H1 (cell line): Measurements from ENCODE around the gene SIK3. TPM values are rescaled to one million over a fixed set of nuclear protein-coding genes. Genes with fewer than 3 reads are reported as not detected.

Source experiments
- CTCF ChIA-PET: fragments of 300-600 bp; sonication (Branson Sonifier 250); formaldehyde crosslinking; loops from one replicate; lab custom pipeline; 2021; ENCODE audit not compliant: partially characterized antibody; lab: Charles Lee
- POLR2A ChIA-PET: fragments of 300-600 bp; sonication (Branson Sonifier 250); formaldehyde crosslinking; loops from one replicate; lab custom pipeline; 2021; ENCODE audit warnings: inconsistent platforms; ENCODE audit not compliant: partially characterized antibody; lab: Charles Lee
- DNase-seq, 2 experiments: peaks; one replicate each; pipeline versions ENCODE4 v3.0.0 to v3.0.0-alpha.2; 2010 to 2022; ENCODE audit warnings: low spot score in 2 of 2, low read depth in 1 of 2, mixed read lengths in 1 of 2
- FAIRE-seq: peaks from 2 replicates; lab custom pipeline; 2011; peaks lifted over from hg19 to GRCh38; lab: Jason Lieb, UNC
- H2AFZ ChIP-seq: 2 replicates; pipeline ENCODE4 v1.8.1; 2012; ENCODE audit warnings: low read length, inconsistent platforms
- H2AK5ac ChIP-seq: 2 replicates; pipeline ENCODE4 v1.6.1; 2013; ENCODE audit warnings: low read depth, low read length
- H2BK120ac ChIP-seq: replicated peaks from 2 replicates; pipeline ENCODE3; 2013; ENCODE audit warnings: low read depth, low read length, inconsistent platforms
- H2BK12ac ChIP-seq: 2 replicates; pipeline ENCODE4 v1.6.1; 2013; ENCODE audit warnings: low read depth, low read length
- H2BK15ac ChIP-seq: 2 replicates; pipeline ENCODE4 v1.6.1; 2013; ENCODE audit warnings: low read length
- H2BK20ac ChIP-seq: 2 replicates; pipeline ENCODE4 v1.6.1; 2013; ENCODE audit warnings: low read length
- H2BK5ac ChIP-seq: 2 replicates; pipeline ENCODE4 v1.6.1; 2013; ENCODE audit warnings: low read depth, low read length
- H3K14ac ChIP-seq: 2 replicates; pipeline ENCODE4 v1.6.1; 2013; ENCODE audit warnings: inconsistent platforms; ENCODE audit not compliant: insufficient read length
- H3K18ac ChIP-seq: 2 replicates; pipeline ENCODE4 v1.6.1; 2013; ENCODE audit warnings: low read length; ENCODE audit errors: extremely low read depth
- H3K23ac ChIP-seq: 2 replicates; pipeline ENCODE4 v1.6.1; 2013; ENCODE audit warnings: inconsistent platforms; ENCODE audit not compliant: insufficient read length
- H3K23me2 ChIP-seq: 2 replicates; pipeline ENCODE4 v1.6.1; 2013; ENCODE audit warnings: low read depth, low read length
- H3K27ac ChIP-seq: 2 replicates; pipeline ENCODE4 v1.6.1; 2011; ENCODE audit warnings: low read depth, low read length, inconsistent platforms
- H3K27me3 ChIP-seq, 4 experiments: replicated peaks in 1 of 4; 1 replicate in 1 of 4; 2 replicates in 3 of 4; pipeline versions ENCODE4 v1.6.1 to v1.8.1; 2011 to 2013; ENCODE audit warnings: low read length in 3 of 4, mild to moderate bottlenecking in 3 of 4, inconsistent platforms in 2 of 4, mixed read lengths in 2 of 4, moderate library complexity in 1 of 4; ENCODE audit not compliant: control insufficient read depth in 3 of 4, insufficient read depth in 3 of 4; ENCODE audit errors: extremely low read depth in 1 of 4
- H3K36me3 ChIP-seq, 4 experiments: 2 replicates each; pipeline versions ENCODE4 v1.6.1 to v1.8.1; 2011 to 2013; ENCODE audit warnings: mild to moderate bottlenecking in 4 of 4, low read length in 3 of 4, moderate library complexity in 2 of 4, control low read depth in 1 of 4, inconsistent platforms in 1 of 4; ENCODE audit not compliant: insufficient read depth in 4 of 4, control insufficient read depth in 2 of 4
- H3K4ac ChIP-seq: replicated peaks from 2 replicates; pipeline ENCODE3; 2013; ENCODE audit warnings: low read length, low read depth, mixed read lengths, inconsistent platforms; ENCODE audit not compliant: insufficient read length
- H3K4me1 ChIP-seq, 4 experiments: replicated peaks in 1 of 4; 1 replicate in 1 of 4; 2 replicates in 3 of 4; pipeline versions ENCODE4 v1.6.1 to v1.8.1; 2011 to 2013; ENCODE audit warnings: low read length in 3 of 4, inconsistent platforms in 2 of 4, mixed read lengths in 1 of 4; ENCODE audit not compliant: insufficient read depth in 4 of 4, control insufficient read depth in 3 of 4
- H3K4me2 ChIP-seq, 2 experiments: 2 replicates each; pipeline versions ENCODE4 v1.6.1 to v1.8.1; 2011 to 2013; ENCODE audit warnings: low read depth in 2 of 2, low read length in 2 of 2, control low read depth in 1 of 2, inconsistent platforms in 1 of 2, mild to moderate bottlenecking in 1 of 2; ENCODE audit not compliant: insufficient read depth in 1 of 2
- H3K4me3 ChIP-seq, 4 experiments: fragments of 200-600, 300-600 bp in 1 of 4; sonication (generic), shearing (Covaris generic), sonication (Bioruptor Twin) in 1 of 4; 2 replicates each; pipeline versions ENCODE4 v1.5.1 to v1.8.1; 2011 to 2016; ENCODE audit warnings: low read length in 4 of 4, low read depth in 3 of 4, control low read depth in 2 of 4, inconsistent platforms in 2 of 4, mild to moderate bottlenecking in 2 of 4, mixed read lengths in 1 of 4, moderate library complexity in 1 of 4; ENCODE audit not compliant: insufficient read depth in 2 of 4; ENCODE audit errors: extremely low read depth in 1 of 4
- H3K56ac ChIP-seq: replicated peaks from 2 replicates; pipeline ENCODE3; 2013; ENCODE audit warnings: low read depth, mild to moderate bottlenecking, mixed read lengths, low read length, inconsistent platforms; ENCODE audit not compliant: insufficient read length
- H3K79me1 ChIP-seq: 2 replicates; pipeline ENCODE4 v1.6.1; 2013; ENCODE audit warnings: low read depth, low read length, control low read depth
- H3K79me2 ChIP-seq, 2 experiments: 2 replicates each; pipeline versions ENCODE4 v1.6.1 to v1.8.1; 2012 to 2013; ENCODE audit warnings: low read length in 2 of 2, mild to moderate bottlenecking in 2 of 2, inconsistent platforms in 1 of 2; ENCODE audit not compliant: insufficient read depth in 2 of 2, control insufficient read depth in 1 of 2
- H3K9ac ChIP-seq, 4 experiments: replicated peaks in 1 of 4; 1 replicate in 1 of 4; 2 replicates in 3 of 4; pipeline versions ENCODE4 v1.6.1 to v1.8.1; 2011 to 2013; ENCODE audit warnings: low read depth in 3 of 4, low read length in 3 of 4, control low read depth in 2 of 4, mild to moderate bottlenecking in 2 of 4, moderate library complexity in 2 of 4, inconsistent platforms in 1 of 4; ENCODE audit errors: extremely low read depth in 1 of 4
- H3K9me3 ChIP-seq, 2 experiments: 2 replicates each; pipeline versions ENCODE4 v1.6.1 to v1.8.1; 2012 to 2013; ENCODE audit warnings: mild to moderate bottlenecking in 2 of 2, moderate library complexity in 2 of 2, control low read depth in 1 of 2, inconsistent platforms in 1 of 2, low read depth in 1 of 2, low read length in 1 of 2, mixed read lengths in 1 of 2; ENCODE audit not compliant: insufficient read depth in 2 of 2
- H4K20me1 ChIP-seq, 2 experiments: replicated peaks in 1 of 2; 2 replicates each; pipeline versions ENCODE3 to v1.8.1; 2011 to 2013; ENCODE audit warnings: inconsistent platforms in 2 of 2, low read length in 2 of 2, mild to moderate bottlenecking in 1 of 2; ENCODE audit not compliant: insufficient read depth in 2 of 2, control insufficient read depth in 1 of 2
- H4K5ac ChIP-seq: 2 replicates; pipeline ENCODE4 v1.6.1; 2013; ENCODE audit warnings: low read length, low read depth, mixed read lengths, inconsistent platforms; ENCODE audit not compliant: insufficient read length
- H4K8ac ChIP-seq: 2 replicates; pipeline ENCODE4 v1.8.0; 2013; ENCODE audit warnings: mild to moderate bottlenecking, moderate library complexity, low read length, inconsistent platforms; ENCODE audit not compliant: insufficient read depth; ENCODE audit errors: extremely low read depth
- H4K91ac ChIP-seq: replicated peaks from 2 replicates; pipeline ENCODE3; 2013; ENCODE audit warnings: low read length, mixed read lengths, inconsistent platforms; ENCODE audit not compliant: insufficient read length
- CBX8 ChIP-seq: fragments of 300-800, 300-1000 bp; sonication (generic); IDR thresholded peaks from 2 replicates; pipeline ENCODE4 v1.7.1; 2016; ENCODE audit warnings: low read depth, low read length, borderline replicate concordance
- JUN ChIP-seq: IDR thresholded peaks from 2 replicates; pipeline ENCODE4 v1.6.1; 2011; ENCODE audit warnings: low read depth, mild to moderate bottlenecking, improper control_type of control experiment, low read length
- RNF2 ChIP-seq: fragments of 200-900, 300-1000 bp; sonication (generic); IDR thresholded peaks from 2 replicates; pipeline ENCODE4 v1.7.1; 2016; ENCODE audit warnings: borderline replicate concordance, low read depth, mild to moderate bottlenecking, antibody characterized with exemption, low read length; ENCODE audit not compliant: poor library complexity, severe bottlenecking; ENCODE audit errors: missing control alignments
- WGBS, 2 experiments: shearing (Covaris generic) in 1 of 2; methylation state at CpG; one replicate each; pipeline versions ENCODE4 v1.1.6 to v1.1.7; 2013 to 2015; ENCODE audit warnings: low lambda C conversion rate in 2 of 2, mixed read lengths in 2 of 2, inconsistent platforms in 1 of 2, low coverage in 1 of 2, missing lambda C conversion rate in 1 of 2; ENCODE audit not compliant: insufficient replicate concordance in 2 of 2, insufficient coverage in 1 of 2, insufficient read length in 1 of 2; ENCODE audit errors: extremely low coverage in 1 of 2, missing lambda C conversion rate in 1 of 2; 5-methylcytosine and 5-hydroxymethylcytosine counted together
- polyA plus RNA-seq, 7 experiments: library from polyadenylated mRNA; depleted of rRNA in 3 of 7; stranded (reverse) in 5 of 7; unstranded in 2 of 7; fragments of >200 nt in 5 of 7; fragments of 200-250 nt in 2 of 7; gene quantifications; 1 replicate in 5 of 7; 2 replicates in 1 of 7; 4 replicates in 1 of 7; pipeline versions ENCODE4 v1.2.1 to v1.2.3, GENCODE V29; 2011 to 2013; ENCODE audit warnings: missing spikeins in 2 of 7, mixed read lengths in 2 of 7
- total RNA-seq: library from RNA; stranded (reverse); fragmentation: NEBNext Ultra II Directional; extraction: Animal tissue kit (Norgen Biotek cat#: 25700); gene quantifications from 2 replicates; pipeline ENCODE4 v1.2.1, GENCODE V29; 2021

SIK3 gene
- total and polyA plus RNA-seq, 2 of the 8 experiments (the other 6 are each of a cell fraction or from before 2014, with no cell fraction given) = 19.9 to 32.1 TPM

DNA sequence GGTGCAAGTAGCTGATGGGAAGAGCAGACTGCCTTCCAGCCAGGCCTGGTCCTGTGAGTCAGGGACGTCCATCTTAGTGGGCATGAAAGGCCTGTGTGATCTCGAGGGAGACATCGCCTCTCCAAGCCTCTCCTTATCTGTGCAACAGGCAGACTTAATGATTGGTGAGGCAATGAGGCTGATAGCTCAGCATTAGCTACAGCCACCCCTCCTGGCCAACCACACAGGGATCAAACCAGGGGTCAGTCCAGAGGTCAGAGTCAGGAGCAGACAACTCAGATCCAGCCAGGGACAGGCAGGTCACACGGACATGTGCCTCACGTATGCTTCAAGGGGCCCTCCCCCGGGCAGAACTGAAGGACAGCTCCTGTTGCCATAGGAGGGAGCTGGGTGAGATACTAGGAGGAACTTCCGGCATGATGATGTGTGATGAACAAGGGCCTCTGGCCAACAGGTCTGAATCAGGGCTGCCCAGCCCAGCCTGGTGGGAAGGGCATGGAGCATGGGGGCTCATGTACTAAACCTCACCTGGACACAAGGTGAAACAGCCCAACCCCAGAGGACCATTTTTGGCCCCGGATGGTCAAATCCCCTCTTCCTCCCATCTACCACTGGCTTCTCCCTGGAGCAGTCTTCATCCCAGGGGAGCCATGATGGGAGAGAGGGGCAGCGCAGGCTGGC is 271.3 kb downstream of the SIK3 start:
- no peak overlapping the region for H2BK120ac ChIP-seq
- no peaks in the 10 kb centered on the region for H3K4me1 ChIP-seq
- no peak overlapping the region for H2BK5ac ChIP-seq
- H4K8ac ChIP-seq = no peak overlapping the region
- H3K27me3 ChIP-seq = no peaks in the 10 kb centered on the region
- no peak overlapping the region for H3K4me2 ChIP-seq
- no peak overlapping the region for H3K23ac ChIP-seq
- H4K91ac ChIP-seq = no peak overlapping the region
- H3K14ac ChIP-seq = no peak overlapping the region
- DNase-seq (no peak), FAIRE-seq (no peak)
- 84% methylated on average over 9 of the region's 9 CpGs; no CpG with 5 or more reads in 1 of the 2 experiments for WGBS, 2 experiments
- H3K79me1 ChIP-seq = no peaks in the 10 kb centered on the region
- no peak overlapping the region for H2AK5ac ChIP-seq
- H3K9me3 ChIP-seq = no peaks in the 10 kb centered on the region; a peak in 1 of 4 replicates
- H3K23me2 ChIP-seq = no peaks in the 10 kb centered on the region
- CTCF ChIA-PET = interaction anchor here (0.7 to 2.4 kb wide), 5 partner anchors 10 to 263 kb away, joined by 3 to 15 read pairs (median 4); partner anchors contain the start of genes APOA1 and APOA5
- no peak overlapping the region for H2BK20ac ChIP-seq
- no peak overlapping the region for H3K4me3 ChIP-seq
- no peaks in the 10 kb centered on the region for H4K20me1 ChIP-seq
- no peak overlapping the region for H4K5ac ChIP-seq
- no peak overlapping the region for H3K27ac ChIP-seq
- TF ChIP-seq JUN (no peak), CBX8 (no peak), RNF2 (no peak)
- H2BK15ac ChIP-seq = no peak overlapping the region
- H3K36me3 ChIP-seq = no peaks in the 10 kb centered on the region
- H3K9ac ChIP-seq = no peak overlapping the region
- 0 out of 2 replicates have a peak overlapping the region, but pooled peaks have one; percentile 50 for H2BK12ac ChIP-seq
- H3K18ac ChIP-seq = no peak overlapping the region
- H3K4ac ChIP-seq = no peak overlapping the region
- no peaks in the 10 kb centered on the region for H3K79me2 ChIP-seq
- POLR2A ChIA-PET = interaction anchor here (0.6 to 1.0 kb wide), 2 partner anchors 16 to 18 kb away, joined by 3 to 5 read pairs; no protein-coding TSS in a partner anchor
- no peak overlapping the region for H2AFZ ChIP-seq
- no peak overlapping the region for H3K56ac ChIP-seq
